MCF 10A (cell line): ENCODE measurements around the gene LAMB3. TPM values are rescaled to one million over a fixed set of nuclear protein-coding genes. Genes with fewer than 3 reads are reported as not detected.
A peak's percentile ranks its signal among the peaks of the same experiment; 100 is the strongest.
"Not testable (repeated sequence)": the region's sequence is repeated elsewhere in the genome, so short reads cannot be mapped to it uniquely, and the experiment has no call there.

Source experiments
- Bru-seq: library from RNA; stranded (reverse); fragments of 400-500 nt; gene quantifications from one replicate; lab custom pipeline; 2021; lab: Mats Ljungman, UMichigan
- BruChase-seq, 2 experiments: library from RNA; stranded (reverse); fragments of 400-500 nt; gene quantifications; one replicate each; lab custom pipeline; 2021; lab: Mats Ljungman, UMichigan
- BruUV-seq: library from RNA; stranded (reverse); fragments of 400-500 nt; replicated peaks from 2 replicates; lab custom pipeline; 2021; lab: Mats Ljungman, UMichigan
- CTCF ChIA-PET: fragments of 300-600 bp; sonication (Branson Sonifier 250); formaldehyde crosslinking; extraction: SDS; loops from one replicate; lab custom pipeline; 2021; ENCODE audit warnings: antibody characterized with exemption, inconsistent platforms; lab: Yijun Ruan, JAX
- POLR2A ChIA-PET: fragments of 300-600, 350-650 bp; sonication (Branson Sonifier 250); formaldehyde crosslinking; extraction: SDS; loops from one replicate; lab custom pipeline; 2020; ENCODE audit warnings: antibody characterized with exemption, inconsistent platforms; lab: Yijun Ruan, JAX
- DNase-seq: peaks from one replicate; pipeline ENCODE4 v3.0.0-alpha.2; 2018; ENCODE audit not compliant: unreplicated experiment
- H3K27ac Mint-ChIP-seq: one replicate; pipeline ENCODE4 v1.8.0; 2022; ENCODE audit warnings: mild to moderate bottlenecking, low read depth, mixed read lengths; ENCODE audit not compliant: unreplicated experiment
- H3K27me3 Mint-ChIP-seq: one replicate; pipeline ENCODE4 v1.8.0; 2022; ENCODE audit warnings: mixed read lengths; ENCODE audit not compliant: insufficient read depth, unreplicated experiment
- H3K36me3 Mint-ChIP-seq: one replicate; pipeline ENCODE4 v1.8.0; 2022; ENCODE audit warnings: mild to moderate bottlenecking, moderate library complexity, mixed read lengths; ENCODE audit not compliant: insufficient read depth, unreplicated experiment
- H3K4me1 Mint-ChIP-seq: one replicate; pipeline ENCODE4 v1.8.0; 2022; ENCODE audit warnings: mixed read lengths; ENCODE audit not compliant: insufficient read depth, unreplicated experiment
- H3K4me3 Mint-ChIP-seq: one replicate; pipeline ENCODE4 v1.8.0; 2022; ENCODE audit warnings: mild to moderate bottlenecking, moderate library complexity, mixed read lengths; ENCODE audit not compliant: unreplicated experiment
- H3K9me3 Mint-ChIP-seq: one replicate; pipeline ENCODE4 v1.8.0; 2022; ENCODE audit warnings: mixed read lengths; ENCODE audit not compliant: unreplicated experiment
- intact Hi-C: fragments of 100-400 bp; cut with micrococcal nuclease; formaldehyde crosslinking; loops from 2 replicates; pipeline ENCODE4 v1.14.1; 2022
- long read RNA-seq: library from polyadenylated mRNA; stranded (forward); transcript quantifications from one replicate; pipeline ENCODE4 v2.0.0, GENCODE V29; 2022
- total RNA-seq: library from RNA; stranded (reverse); gene quantifications from 2 replicates; pipeline ENCODE4 v1.2.3, GENCODE V29; 2022
- TF ChIP-seq, protein P1 (sequence below): fragments of 200-600 bp; IDR thresholded peaks from one replicate; pipeline ENCODE4 v1.8.0; 2022; ENCODE audit warnings: antibody characterized with exemption, mild to moderate bottlenecking; ENCODE audit not compliant: unreplicated experiment

Gene LAMB3
- total RNA-seq (999 and 1,572 TPM in 2 replicates), Bru-seq, nascent RNA (percentile 99 among the genes with signal in this experiment), BruChase-seq, experiment 1, labeled RNA remaining after a 6-hour chase (percentile 98 among the genes with signal in this experiment), BruChase-seq, experiment 2, labeled RNA remaining after a 2-hour chase (percentile 99 among the genes with signal in this experiment)
- long read RNA-seq, full-length matches to known transcripts: 4,179 of 5,421 reads
- long read RNA-seq, partial matches to known transcripts: 758 of 5,421 reads
- long read RNA-seq, other reads (novel, unspliced or antisense): 484 of 5,421 reads

DNA sequence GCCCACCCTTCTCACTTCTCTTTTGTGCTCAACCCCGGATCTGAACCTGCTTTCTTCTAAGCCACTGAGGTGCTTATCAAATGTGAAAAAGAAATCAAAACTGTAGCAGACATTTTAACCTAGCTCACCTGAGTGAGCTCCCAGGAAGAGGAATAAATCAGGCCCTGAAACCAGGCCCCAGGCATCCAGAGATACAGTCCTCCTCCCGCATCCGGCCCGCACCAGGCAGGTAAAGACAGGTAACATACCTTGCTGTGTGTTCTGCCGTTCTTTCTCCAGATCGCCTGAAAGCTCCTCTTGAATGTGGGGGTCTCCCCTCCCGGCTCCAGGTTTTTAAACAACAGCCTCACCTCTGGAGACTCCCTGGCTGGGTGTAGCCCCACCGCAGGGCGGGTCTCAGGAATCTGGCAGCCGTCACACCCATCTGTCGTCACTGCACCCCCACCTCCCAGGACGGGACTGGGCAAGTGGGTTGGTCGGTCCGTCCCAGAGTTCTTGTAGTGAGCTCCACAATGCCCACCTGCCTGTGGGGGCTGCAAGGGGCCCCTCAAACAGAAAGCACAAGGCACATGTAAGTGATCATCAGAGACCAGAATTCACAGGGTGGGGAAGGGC, at the start of gene LAMB3:
LAMB3 (minus strand) TSS at position 305 of the 615 bp plus-strand sequence. CDS start 1,481 bp downstream, outside the sequence.
- ChIA-PET POLR2A (interaction anchor here (0.6 to 18.4 kb wide), 39 partner anchors 9 to 1844 kb away, joined by 3 to 458 read pairs (median 6); partner anchors contain the start of genes C1orf74, G0S2, HSD11B1 and IRF6), CTCF (interaction anchor here (0.5 to 21.0 kb wide), 28 partner anchors 8 to 1432 kb away, joined by 3 to 564 read pairs (median 8); partner anchors contain the start of genes G0S2 and IRF6)
- Mint-ChIP-seq H3K27ac (peak within 1 kb of the TSS; percentile 99), H3K4me3 (peak within 1 kb of the TSS; percentile 83), H3K36me3 (peaks cover 44% of the 10 kb centered on the region), H3K9me3 (no peaks in the 10 kb centered on the region), H3K27me3 (no peaks in the 10 kb centered on the region), H3K4me1 (peaks cover 80% of the 10 kb centered on the region)
- TF ChIP-seq, protein P1, sequence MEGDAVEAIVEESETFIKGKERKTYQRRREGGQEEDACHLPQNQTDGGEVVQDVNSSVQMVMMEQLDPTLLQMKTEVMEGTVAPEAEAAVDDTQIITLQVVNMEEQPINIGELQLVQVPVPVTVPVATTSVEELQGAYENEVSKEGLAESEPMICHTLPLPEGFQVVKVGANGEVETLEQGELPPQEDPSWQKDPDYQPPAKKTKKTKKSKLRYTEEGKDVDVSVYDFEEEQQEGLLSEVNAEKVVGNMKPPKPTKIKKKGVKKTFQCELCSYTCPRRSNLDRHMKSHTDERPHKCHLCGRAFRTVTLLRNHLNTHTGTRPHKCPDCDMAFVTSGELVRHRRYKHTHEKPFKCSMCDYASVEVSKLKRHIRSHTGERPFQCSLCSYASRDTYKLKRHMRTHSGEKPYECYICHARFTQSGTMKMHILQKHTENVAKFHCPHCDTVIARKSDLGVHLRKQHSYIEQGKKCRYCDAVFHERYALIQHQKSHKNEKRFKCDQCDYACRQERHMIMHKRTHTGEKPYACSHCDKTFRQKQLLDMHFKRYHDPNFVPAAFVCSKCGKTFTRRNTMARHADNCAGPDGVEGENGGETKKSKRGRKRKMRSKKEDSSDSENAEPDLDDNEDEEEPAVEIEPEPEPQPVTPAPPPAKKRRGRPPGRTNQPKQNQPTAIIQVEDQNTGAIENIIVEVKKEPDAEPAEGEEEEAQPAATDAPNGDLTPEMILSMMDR: no peak
- intact Hi-C loops: loop anchor here (1.0 to 10.0 kb wide), 4 partner anchors 21 to 247 kb away; no protein-coding TSS in a partner anchor
- no TSS peak for BruUV-seq
- DNase-seq: peak; percentile 91

DNA sequence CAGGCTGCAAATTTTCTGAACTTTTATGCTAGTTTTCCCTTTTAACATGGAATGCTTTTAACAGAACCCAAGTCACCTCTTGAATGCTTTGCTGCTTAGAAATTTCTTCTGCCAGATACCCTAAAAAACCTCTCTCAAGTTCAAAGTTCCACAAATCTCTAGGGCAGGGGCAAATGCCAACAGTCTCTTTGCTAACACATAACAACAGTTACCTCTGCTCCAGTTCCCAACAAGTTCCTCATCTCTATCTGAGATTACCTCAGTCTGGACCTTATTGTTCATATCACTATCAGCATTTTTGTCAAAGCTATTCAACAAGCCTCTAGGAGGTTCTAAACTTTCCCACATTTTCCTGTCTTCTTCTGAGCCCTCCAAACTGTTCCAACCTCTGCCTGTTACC, 48.5 kb upstream of the LAMB3 start:
- H3K27me3 Mint-ChIP-seq, H3K4me3 Mint-ChIP-seq, H3K27ac Mint-ChIP-seq, POLR2A ChIA-PET, H3K9me3 Mint-ChIP-seq, H3K36me3 Mint-ChIP-seq, BruUV-seq, DNase-seq, intact Hi-C loops: not testable (repeated sequence)
- H3K4me1 Mint-ChIP-seq: peaks cover 17% of the 10 kb centered on the region
- CTCF ChIA-PET: interaction anchor here (0.7 to 21.9 kb wide), 8 partner anchors 12 to 124 kb away, joined by 3 to 564 read pairs (median 4); partner anchors contain the start of gene LAMB3

DNA sequence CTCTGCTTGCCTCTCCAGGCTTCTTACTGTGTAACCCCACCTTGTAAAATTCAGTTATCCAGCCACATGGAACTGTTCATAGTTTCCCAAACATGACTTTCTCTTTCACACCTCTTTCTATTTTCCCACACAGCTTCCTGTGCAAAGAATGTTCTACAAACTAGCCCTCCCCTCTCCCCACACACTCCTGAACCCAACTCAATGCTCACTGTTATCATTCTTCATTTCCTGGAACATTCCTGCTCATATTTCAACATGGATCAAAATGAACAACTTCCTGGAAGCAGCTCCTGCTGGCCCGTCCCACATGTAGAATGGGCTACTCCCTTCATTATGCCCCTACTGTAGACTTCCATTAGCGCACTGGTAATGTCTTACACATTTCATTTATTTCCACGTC, 44.9 kb upstream of the LAMB3 start:
- no TSS peak for BruUV-seq
- DNase-seq: no peak
- CTCF ChIA-PET: interaction anchor here (0.6 to 21.9 kb wide), 17 partner anchors 31 to 1146 kb away, joined by 3 to 564 read pairs (median 3); partner anchors contain the start of gene LAMB3
- Mint-ChIP-seq H3K36me3 (no peaks in the 10 kb centered on the region), H3K9me3 (no peaks in the 10 kb centered on the region), H3K27ac (no peak overlapping the region), H3K27me3 (peaks cover 17% of the 10 kb centered on the region), H3K4me3 (no peak overlapping the region), H3K4me1 (peaks cover 33% of the 10 kb centered on the region)
- POLR2A ChIA-PET: interaction anchor here (0.7 to 1.4 kb wide), 6 partner anchors 10 to 120 kb away, joined by 3 to 4 read pairs (median 3); no protein-coding TSS in a partner anchor
- intact Hi-C loops: no loop called here
- TF ChIP-seq, protein P1: no peak

DNA sequence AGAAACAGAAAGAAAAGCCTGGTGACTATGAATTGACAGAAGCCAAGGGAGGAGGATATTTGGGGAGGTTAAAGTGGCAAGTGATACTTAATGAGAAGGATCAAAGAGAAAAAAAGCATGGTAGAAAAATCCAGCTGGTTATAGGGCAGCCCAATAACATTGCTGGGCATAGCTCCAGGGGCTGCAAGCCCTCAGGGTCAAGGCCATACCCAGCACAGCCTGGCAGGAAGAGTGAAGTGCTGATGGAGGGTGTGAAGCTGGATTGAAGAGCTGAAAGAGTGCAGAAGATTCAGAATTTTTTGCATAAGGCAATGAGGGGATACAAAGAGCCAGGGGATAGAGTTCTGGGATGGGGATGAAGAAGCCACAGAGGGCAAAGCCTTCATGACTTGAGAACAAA, 44.4 kb upstream of the LAMB3 start:
- BruUV-seq: no TSS peak
- DNase-seq: no peak
- Mint-ChIP-seq H3K9me3 (no peaks in the 10 kb centered on the region), H3K36me3 (no peaks in the 10 kb centered on the region), H3K27ac (no peak overlapping the region), H3K27me3 (peaks cover 17% of the 10 kb centered on the region), H3K4me3 (no peak overlapping the region), H3K4me1 (peaks cover 38% of the 10 kb centered on the region)
- intact Hi-C loops: no loop called here
- ChIA-PET POLR2A (interaction anchor here (0.7 to 1.4 kb wide), 5 partner anchors 20 to 120 kb away, joined by 3 to 4 read pairs (median 3); no protein-coding TSS in a partner anchor), CTCF (interaction anchor here (0.7 to 21.9 kb wide), 15 partner anchors 31 to 130 kb away, joined by 3 to 564 read pairs (median 3); partner anchors contain the start of gene LAMB3)
- TF ChIP-seq, protein P1: no peak
